KOPT-K1 (cell line): ENCODE data around the gene PPID.
"Not testable (repeated sequence)": the region's sequence is repeated elsewhere in the genome, so short reads cannot be mapped to it uniquely, and the experiment has no call there.

ENCODE experiments used
- H3K27ac ChIP-seq: fragments of 200-600 bp; sonication (generic); 2 replicates; pipeline ENCODE4 v1.5.1; 2016; ENCODE audit warnings: antibody characterized with exemption, mild to moderate bottlenecking, low read depth, low read length; ENCODE audit not compliant: poor library complexity, severe bottlenecking
- H3K36me3 ChIP-seq: fragments of 200-600 bp; sonication (generic); 2 replicates; pipeline ENCODE4 v1.5.1; 2017; ENCODE audit warnings: antibody characterized with exemption, mild to moderate bottlenecking, low read length, moderate library complexity; ENCODE audit not compliant: insufficient read depth
- H3K9me3 ChIP-seq: fragments of 200-600 bp; sonication (generic); 2 replicates; pipeline ENCODE4 v1.5.1; 2017; ENCODE audit warnings: antibody characterized with exemption, low read length, mild to moderate bottlenecking; ENCODE audit not compliant: insufficient read depth, poor library complexity, severe bottlenecking

Gene PPID

DNA sequence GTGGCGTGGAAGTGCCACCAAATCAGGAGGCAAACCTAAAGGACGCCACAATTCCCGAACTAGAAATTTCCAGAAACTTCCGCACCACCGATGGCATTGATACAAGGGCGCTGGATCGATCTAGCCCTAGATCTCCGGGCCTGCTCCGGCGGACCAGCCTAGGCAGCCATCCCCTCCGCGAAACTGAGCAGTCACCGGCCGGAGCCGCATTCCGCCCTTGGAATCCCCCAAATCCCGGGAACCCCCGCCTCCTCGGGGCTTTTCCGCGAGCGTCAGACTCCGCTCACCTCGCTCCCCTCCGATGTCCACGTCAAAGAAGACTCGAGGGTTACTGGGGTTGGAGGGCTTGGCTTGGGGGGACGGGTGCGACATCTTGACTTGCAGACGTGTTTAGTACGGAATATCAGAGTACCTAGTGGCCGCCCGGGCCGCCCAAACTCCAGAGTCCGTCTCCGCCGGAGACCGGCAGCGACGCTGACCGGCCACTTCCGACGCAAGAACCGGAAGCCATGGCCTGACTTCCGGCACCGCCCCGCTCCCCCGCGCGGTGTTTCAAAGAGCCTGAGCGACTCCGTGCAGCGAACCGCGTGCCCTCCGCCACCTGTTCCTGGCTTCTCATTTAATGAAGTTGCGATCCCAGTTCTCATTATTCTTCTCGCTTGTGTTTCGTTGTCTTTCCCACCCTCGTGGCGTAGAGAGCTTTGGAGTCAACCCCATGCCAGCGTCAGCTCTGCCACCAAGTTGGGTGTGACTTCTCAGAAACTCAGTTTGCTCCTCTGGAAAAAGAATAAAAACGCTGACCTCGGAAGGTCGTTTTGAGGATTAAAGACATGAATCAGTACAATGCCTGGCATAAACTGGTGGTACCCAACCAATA, at the start of gene PPID:
Gene PPID, minus strand, starts transcription at position 480 of the 877 bp plus-strand sequence. Its CDS starts 108 bp downstream, at position 372.
- Histone ChIP-seq H3K27ac (peak within 1 kb of the TSS; percentile 71), H3K36me3 (peaks cover 32% of the 10 kb centered on the region), H3K9me3 (no peaks in the 10 kb centered on the region)

DNA sequence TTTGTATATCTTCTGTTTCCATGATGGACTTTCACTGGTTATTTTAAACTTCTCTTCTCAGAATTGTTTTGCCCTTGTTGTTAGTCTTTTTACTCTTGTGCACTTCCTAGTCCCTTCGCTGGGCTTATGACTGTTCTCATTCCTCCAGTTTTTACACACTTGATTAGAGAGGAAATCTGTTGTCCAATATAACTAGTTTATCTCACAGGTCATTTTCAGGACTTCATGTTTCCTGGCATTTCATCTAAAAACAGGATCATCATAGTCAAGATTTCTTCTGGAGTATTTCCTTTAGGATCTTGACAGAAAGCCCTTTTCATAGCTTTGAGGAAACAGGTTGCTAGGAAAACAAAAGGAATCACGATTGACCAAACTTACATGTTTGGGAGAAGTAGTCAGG, 48.6 kb upstream of the PPID start:
- H3K36me3 ChIP-seq, result no peaks in the 10 kb centered on the region
- H3K9me3 ChIP-seq, result no peaks in the 10 kb centered on the region
- no peak overlapping the region for H3K27ac ChIP-seq

DNA sequence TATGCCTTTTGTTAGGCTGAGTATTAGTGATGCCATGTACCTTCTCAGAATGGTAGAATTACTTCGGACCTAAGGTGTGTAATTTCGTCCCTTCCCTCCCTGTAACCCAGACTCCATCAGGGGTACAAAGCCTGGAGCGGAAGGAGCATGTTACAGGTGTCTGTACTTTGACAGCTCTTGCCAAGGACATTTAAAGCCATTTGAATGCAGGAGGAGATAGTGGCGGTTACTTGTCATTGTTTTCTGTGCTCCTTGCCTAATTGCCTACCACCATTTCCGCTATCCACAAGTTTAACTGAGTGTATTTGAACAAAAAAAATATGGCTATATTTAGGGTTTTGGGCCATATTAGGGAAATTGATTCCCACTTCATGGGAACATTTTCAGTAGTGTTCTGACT, 47.5 kb upstream of the PPID start:
- H3K9me3 ChIP-seq, result no peaks in the 10 kb centered on the region
- H3K36me3 ChIP-seq, result no peaks in the 10 kb centered on the region
- H3K27ac ChIP-seq, result no peak overlapping the region

DNA sequence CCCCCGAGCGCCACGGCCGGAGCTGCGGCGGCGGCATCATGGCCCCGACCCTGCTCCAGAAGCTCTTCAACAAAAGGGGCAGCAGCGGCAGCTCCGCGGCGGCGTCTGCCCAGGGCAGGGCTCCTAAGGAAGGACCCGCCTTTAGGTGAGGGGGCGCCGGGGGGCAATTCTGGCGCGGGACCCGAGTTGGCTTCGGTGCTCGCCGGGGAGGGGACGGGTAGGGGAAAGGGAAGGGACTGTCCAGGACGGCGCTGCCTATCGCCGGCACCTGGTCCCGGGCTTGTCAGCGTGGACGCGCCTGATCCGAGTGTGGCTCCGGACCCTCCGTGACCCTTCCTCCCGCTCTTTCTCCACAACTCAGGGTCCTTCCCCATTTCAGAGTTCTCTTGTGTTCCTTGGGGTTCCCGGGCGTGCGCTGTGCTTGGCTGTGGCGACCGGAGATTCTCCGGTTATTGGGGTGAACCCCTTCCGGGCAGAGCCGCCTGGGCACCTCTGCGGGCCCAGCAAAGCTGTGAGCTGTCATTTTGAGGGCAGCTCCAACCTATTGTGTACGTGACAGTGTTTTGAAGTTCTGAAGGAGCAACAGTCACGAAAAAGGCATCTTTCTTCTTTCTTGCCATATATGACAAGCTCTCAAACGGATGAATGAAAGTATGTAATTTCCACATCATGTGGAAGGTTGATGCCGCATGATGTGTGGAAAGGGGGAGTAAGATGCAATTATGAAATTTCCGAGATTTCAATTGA, 46.2 kb upstream of the PPID start:
- no peaks in the 10 kb centered on the region for H3K36me3 ChIP-seq
- no peaks in the 10 kb centered on the region for H3K9me3 ChIP-seq
- peak overlapping the region; percentile 56 for H3K27ac ChIP-seq

DNA sequence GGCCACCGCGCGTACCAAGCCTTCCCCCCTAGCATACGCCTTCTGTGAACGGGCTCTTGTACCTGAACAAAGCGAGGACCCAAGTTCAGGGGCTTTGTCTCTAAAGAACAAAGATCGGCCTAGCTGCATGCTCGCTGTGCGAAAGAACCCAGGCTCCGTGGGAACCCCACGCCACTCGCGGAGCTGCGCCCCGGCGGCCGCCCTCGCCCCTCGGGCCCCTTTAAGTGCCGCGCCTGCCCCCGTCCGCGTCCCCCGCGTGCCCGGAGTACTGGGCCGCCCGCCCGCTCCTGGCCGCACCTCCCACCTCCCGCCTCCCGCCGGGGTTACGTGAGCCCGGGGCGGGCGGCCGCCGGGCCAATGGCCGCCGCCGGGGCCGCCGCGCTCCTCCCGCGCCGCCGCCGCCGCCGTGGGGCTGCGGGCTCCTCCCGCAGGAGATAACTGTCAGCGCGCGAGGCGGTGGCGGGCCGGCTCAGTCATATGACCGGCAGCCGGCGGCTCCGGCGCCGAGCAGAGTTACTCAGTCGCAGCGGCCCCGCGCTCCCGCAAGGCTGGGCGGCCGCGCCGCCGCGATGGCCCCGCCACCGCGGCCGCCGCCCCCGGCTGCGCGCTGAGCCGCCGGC, 45.5 kb upstream of the PPID start, which contains the start of gene FNIP2:
Gene FNIP2, plus strand, starts transcription at position 472 of the 620 bp plus-strand sequence. CDS start 187 bp downstream, outside the sequence.
- H3K9me3 ChIP-seq, result no peaks in the 10 kb centered on the region
- H3K36me3 ChIP-seq, result no peaks in the 10 kb centered on the region
- H3K27ac ChIP-seq, result peak within 1 kb of the TSS; percentile 56

DNA sequence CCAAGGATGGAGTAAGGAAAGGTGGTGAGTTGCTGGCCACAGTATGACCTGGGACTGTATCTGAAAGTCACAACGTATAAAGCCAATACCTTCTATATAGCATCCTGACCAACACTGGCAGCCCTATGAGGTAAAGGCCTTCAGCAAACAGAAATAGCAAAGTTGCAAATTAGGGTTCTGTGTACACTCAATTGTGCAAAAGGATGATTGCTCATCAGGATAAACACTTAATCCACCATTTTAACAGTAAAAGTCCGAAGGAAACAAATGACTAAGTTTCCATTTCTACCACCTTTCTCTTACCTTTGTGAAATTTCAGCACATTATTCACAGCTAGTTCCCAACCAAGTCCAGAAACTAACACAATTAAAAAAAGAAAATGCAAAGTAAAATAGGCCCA, 44.3 kb upstream of the PPID start:
- no peaks in the 10 kb centered on the region for H3K36me3 ChIP-seq
- no peak overlapping the region for H3K27ac ChIP-seq
- no peaks in the 10 kb centered on the region for H3K9me3 ChIP-seq

DNA sequence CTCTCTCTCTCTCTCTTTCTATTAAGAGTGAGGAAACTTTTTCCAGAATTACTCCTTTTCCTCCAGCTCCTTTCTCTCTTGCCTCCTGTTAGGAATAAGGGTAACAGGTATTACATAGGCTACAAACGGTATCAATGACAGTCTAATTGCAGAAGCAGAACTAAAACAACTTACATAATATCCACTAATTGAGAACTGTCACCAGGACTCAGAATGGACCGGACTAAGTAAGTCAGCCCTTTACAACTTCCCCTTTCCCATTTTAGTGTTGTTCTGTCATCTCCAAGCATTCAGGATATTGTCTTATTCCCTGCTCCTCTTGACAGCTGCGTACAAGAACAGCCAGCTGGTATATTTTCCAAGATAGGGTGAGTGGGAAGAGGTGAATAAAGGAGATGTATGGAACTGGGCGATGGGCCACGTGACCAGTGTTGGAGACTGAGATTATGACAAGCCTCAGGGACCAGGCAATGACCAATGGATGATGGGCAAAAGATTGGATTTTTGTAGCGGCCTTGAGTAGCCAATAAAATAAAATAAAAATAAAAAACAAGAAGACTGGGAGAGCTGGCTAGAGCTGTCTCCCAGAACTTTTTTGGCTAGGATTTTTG, 43.3 kb upstream of the PPID start:
- no peak overlapping the region for H3K27ac ChIP-seq
- no peaks in the 10 kb centered on the region for H3K36me3 ChIP-seq
- no peaks in the 10 kb centered on the region for H3K9me3 ChIP-seq

DNA sequence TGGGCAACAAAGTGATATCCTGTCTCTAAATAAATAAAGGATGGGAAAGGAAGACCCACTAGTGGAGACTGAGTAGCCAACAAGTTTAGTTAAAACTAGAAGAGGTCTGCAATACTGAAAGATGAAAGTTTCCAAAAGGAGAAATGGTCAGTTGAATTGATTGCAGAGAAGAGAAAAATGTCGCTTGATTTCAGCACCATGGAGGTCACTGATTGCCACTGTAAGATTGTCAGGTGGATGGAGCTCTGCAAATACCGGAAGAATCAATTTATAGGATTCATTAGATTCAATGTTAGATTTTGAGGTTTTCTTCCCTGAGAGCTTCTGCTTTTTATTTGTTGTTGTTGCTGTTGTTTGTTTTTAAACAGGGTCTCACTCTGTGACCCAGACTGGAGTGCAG, 40.3 kb upstream of the PPID start:
- H3K27ac ChIP-seq, result no peak overlapping the region
- H3K36me3 ChIP-seq, result no peaks in the 10 kb centered on the region
- no peaks in the 10 kb centered on the region for H3K9me3 ChIP-seq

DNA sequence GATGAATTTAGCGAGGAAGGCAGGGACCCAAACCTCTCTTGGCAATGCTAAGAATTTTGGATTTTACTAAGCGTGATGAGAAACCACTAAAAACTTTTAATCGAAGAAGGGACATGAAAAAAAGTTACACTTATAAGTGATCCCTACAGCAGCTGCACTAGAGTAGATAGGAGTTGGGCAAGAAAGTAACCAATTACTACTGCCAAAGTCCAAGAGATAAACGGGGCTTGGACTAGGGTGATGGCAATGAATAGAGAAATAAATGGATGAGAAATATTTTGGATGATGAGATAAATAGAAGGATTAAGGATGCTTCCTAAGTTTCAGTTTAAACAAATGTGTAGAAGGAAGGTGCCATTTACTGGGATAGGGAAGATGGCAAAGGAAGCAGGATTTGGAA, 39.4 kb upstream of the PPID start:
- no peaks in the 10 kb centered on the region for H3K36me3 ChIP-seq
- no peak overlapping the region for H3K27ac ChIP-seq
- no peaks in the 10 kb centered on the region for H3K9me3 ChIP-seq

DNA sequence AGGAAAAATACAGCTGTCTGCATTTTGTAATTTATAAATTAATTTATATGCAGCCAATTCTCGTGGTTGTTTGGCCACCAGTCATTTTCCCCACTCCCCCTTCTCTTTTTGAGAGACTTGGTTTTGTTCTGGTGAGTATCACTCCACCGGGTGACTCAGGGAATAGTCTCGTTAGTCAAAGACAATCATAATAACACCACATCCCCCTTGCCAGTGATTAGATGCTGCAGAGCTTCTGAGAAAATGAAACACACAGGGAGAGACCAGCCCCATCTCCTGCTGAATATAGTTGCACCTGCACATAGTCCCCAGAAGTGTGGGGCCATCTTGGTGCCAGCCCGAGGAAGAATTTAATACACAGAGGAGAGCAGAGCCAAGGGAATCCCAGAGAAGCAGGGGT, 37.7 kb upstream of the PPID start:
- Histone ChIP-seq H3K36me3 (no peaks in the 10 kb centered on the region), H3K9me3 (no peaks in the 10 kb centered on the region), H3K27ac (no peak overlapping the region)

DNA sequence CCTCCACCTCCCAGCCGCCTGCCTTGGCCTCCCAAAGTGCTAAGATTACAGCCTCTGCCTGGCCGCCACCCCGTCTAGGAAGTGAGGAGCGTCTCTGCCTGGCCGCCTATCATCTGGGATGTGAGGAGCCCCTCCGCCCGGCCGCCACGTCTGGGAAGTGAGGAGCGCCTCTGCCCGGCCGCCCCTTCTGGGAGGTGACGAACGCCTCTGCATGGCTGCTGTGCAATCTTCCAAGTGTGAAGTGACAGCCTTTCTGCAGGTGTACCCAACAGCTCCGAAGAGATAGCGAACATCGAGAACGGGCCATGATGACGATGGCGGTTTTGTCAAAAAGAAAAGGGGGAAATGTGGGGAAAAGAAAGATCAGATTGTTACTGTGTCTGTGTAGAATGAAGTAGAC, 36.3 kb upstream of the PPID start:
- H3K36me3 ChIP-seq, H3K27ac ChIP-seq, H3K9me3 ChIP-seq: not testable (repeated sequence)

DNA sequence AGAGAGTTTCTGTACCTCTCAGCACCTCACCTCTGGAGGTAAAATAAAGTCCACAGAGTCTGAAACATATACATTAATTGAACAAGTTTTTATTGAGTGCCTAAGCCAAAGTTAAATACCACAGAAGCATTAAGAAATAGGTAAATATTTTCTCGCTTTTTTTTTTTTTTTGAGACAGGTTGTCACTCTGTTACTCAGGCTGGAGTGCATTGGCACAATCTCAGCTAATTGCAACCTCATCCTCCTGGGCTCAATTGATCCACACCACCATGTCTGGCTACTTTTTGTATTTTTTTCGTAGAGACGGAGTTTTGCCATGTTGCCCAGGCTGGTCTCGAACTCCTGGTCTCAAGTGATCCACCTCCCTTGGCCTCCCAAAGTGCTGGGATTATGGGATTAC, 35.5 kb upstream of the PPID start:
- Histone ChIP-seq H3K36me3 (no peaks in the 10 kb centered on the region), H3K9me3 (no peaks in the 10 kb centered on the region), H3K27ac (no peak overlapping the region)

DNA sequence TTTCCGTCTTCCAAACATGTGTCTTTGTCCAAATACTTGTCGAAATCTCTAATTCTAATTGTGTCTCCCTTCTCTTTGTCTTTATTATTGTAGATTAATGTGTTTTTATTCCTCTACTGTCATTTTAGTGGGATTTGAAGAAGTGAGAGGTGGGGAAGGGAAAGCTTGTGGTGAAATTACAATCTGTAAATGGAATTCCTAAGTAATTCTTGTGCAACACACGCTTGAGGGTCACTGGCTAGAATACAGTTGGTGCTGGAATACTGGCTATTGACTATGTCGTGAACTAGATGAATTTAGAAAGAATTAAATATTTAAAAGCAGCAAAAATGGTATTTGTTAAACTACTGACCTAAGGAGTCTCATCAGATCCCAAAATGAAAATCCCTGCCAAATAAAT, 34.9 kb upstream of the PPID start:
- H3K9me3 ChIP-seq, result no peaks in the 10 kb centered on the region
- no peak overlapping the region for H3K27ac ChIP-seq
- no peaks in the 10 kb centered on the region for H3K36me3 ChIP-seq

DNA sequence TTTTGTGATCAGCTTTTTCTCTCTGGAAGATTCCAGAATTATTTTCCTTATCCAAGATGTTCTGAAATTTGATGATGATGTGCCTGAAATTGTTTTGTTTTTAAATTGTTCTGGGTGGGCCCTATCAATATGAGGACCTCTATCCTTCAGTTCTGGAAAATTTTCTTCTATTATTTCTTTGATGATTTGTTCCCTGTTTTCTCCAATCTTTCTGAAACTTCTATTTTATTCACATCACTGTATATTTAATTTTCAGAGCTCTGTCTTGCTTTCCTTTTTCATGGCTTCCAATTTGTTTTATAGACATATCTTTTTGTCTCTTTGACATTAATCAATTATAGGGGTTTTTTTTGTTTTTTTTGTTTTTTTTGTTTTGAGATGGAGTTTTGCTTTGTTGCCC, 33.4 kb upstream of the PPID start:
- Histone ChIP-seq H3K36me3 (no peaks in the 10 kb centered on the region), H3K9me3 (no peaks in the 10 kb centered on the region), H3K27ac (no peak overlapping the region)

DNA sequence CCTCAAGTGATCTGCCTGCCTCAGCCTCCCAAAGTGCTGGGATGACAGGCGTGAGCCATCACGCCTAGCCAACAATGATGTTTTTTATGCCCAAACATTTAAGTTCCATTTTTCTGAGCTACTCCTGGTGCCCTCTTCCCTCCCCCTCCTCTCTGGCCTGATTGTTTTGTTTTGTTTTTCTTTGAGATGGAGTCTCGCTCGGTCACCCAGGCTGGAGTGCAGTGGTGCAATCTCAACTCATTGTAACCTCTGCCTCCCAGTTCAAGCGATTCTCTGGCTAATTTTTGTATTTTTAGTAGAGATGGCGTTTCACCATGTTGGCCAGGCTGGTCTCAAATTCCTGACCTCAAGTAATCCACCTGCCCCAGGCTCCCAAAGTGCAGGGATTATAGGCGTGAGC, 32.6 kb upstream of the PPID start:
- H3K9me3 ChIP-seq, H3K27ac ChIP-seq, H3K36me3 ChIP-seq: not testable (repeated sequence)
